Left forelimb (tissue), 1 donor: ENCODE data around the gene CSF2.

Source experiments
- DNase-seq: peaks from one replicate; pipeline ENCODE4 v3.0.0-alpha.2; 2018; ENCODE audit warnings: low spot score

CSF2 gene

DNA sequence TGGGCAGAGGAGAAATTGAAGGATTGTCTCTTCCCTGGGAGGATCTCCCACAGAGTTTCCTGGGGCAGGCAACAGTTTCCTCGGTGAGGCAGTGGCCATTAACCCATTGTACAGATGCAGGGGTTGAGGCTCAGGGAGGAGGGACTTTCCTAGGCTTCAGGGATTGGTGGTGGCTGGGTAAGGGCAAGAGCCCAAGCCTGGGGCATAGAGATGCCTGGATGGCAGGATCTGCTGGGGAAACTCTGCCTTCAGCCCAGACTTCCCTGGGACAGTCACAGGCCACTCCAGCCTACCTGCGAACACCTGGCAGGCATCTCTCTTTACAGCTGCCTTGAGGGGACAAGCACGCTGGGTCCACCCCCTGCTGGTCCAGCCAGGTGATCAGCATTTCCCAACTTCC lies 3.6 kb upstream of the CSF2 start:
- no peak for DNase-seq

DNA sequence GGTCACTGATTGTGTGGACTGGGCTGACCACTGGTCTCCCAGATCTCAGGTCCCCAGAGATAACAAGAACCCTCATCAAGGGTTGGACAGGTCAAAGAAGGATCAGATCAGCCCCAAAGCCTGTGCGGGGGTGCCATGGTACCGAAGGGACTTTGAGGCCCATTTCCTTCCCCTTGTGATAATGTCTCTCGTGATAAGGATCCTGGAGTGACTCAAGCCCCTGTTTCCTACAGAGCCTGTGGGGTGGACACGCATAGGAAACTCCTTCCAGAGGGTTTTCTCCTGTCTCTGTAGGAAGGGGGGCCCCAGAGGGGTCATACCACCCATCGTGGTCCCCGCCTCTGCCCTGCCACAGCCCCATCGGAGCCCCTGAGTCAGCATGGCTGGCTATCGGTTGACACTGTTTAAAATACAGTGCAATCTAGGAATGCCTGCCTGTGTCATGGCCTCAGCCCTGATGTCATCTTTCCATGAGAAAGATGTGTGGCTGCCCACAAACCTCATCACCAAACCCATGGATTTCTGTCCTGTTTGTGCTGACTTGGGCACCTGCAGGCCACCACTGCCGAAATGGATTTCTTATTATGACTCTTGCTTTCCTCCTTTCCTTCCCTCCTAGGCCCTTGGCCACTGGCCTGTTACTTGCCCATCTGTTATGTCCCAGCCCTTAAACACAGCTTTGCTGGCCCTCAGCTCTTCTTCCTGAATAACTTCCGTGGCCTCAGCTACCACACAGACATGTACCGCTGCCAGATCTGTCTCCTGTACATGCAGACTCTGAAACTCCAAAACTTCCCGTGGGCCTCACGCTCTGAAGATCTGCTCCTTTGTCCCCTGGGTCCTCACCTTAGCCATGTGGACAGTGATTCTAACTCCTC lies 2.9 kb upstream of the CSF2 start:
- no peak for DNase-seq

DNA sequence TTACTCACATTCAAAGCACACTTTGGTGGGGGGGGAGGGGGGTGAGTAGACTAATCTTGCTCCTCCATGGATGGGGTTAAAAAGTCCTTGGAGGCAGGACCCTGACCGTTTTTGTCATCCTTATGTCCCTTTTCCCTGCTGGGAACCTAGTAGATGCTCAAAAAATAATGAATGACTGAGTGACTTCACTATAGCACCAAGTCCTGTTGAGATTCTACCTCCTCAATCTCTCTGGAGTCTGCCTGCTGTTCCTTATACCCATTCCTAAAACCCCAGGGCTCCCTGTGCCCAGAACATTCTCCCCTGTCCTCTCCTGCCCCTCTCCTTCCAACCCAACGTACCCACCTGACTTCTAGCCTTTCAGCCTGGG lies 2.3 kb upstream of the CSF2 start:
- DNase-seq = no peak

DNA sequence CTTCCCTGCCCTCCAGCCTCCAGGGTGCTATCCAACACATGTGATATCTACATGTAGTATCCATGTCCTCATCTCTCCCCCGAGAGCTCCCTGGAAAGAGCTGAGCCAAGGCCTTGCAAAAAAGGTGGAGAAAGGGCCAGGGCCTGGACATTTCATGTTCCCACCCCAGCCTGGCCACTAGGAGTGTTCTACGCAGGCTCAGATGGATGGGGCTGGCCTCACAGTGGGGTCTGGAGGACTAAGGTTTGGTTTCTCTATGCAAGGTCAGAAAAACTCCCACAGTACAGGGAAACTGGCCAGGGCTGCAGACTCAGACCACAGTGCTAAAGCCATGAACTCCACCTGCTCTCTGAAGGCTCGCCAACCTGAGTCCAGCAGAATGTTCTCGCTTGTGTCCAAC lies 1.5 kb upstream of the CSF2 start:
- DNase-seq = no peak

DNA sequence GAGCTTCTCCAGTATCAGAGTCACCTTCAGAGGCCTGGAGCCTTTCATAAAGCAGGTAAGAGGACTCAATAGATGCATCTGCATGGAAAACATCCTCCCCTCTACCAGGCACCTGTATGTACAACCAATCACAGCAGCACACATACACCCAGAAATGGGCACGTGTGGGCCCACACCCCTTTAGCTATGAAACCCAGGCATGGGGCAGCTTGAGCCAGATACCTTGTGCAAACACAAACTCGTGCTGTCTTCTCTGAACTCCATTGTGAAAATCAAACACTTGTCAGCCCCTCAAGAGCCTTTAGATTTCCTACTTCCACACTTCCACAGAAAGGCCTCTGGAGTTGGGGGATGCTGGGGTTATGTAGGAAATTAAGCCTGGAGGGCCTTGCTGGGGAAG lies 1.1 kb upstream of the CSF2 start:
- no peak for DNase-seq

DNA sequence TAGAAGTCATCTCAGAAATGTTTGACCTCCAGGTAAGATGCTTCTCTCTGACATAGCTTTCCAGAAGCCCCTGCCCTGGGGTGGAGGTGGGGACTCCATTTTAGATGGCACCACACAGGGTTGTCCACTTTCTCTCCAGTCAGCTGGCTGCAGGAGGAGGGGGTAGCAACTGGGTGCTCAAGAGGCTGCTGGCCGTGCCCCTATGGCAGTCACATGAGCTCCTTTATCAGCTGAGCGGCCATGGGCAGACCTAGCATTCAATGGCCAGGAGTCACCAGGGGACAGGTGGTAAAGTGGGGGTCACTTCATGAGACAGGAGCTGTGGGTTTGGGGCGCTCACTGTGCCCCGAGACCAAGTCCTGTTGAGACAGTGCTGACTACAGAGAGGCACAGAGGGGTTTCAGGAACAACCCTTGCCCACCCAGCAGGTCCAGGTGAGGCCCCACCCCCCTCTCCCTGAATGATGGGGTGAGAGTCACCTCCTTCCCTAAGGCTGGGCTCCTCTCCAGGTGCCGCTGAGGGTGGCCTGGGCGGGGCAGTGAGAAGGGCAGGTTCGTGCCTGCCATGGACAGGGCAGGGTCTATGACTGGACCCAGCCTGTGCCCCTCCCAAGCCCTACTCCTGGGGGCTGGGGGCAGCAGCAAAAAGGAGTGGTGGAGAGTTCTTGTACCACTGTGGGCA lies 642 bp downstream of the CSF2 start:
- no peak for DNase-seq

DNA sequence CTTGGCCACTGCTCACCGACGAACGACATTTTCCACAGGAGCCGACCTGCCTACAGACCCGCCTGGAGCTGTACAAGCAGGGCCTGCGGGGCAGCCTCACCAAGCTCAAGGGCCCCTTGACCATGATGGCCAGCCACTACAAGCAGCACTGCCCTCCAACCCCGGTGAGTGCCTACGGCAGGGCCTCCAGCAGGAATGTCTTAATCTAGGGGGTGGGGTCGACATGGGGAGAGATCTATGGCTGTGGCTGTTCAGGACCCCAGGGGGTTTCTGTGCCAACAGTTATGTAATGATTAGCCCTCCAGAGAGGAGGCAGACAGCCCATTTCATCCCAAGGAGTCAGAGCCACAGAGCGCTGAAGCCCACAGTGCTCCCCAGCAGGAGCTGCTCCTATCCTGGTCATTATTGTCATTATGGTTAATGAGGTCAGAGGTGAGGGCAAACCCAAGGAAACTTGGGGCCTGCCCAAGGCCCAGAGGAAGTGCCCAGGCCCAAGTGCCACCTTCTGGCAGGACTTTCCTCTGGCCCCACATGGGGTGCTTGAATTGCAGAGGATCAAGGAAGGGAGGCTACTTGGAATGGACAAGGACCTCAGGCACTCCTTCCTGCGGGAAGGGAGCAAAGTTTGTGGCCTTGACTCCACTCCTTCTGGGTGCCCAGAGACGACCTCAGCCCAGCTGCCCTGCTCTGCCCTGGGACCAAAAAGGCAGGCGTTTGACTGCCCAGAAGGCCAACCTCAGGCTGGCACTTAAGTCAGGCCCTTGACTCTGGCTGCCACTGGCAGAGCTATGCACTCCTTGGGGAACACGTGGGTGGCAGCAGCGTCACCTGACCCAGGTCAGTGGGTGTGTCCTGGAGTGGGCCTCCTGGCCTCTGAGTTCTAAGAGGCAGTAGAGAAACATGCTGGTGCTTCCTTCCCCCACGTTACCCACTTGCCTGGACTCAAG lies 1.5 kb downstream of the CSF2 start:
- no peak for DNase-seq

DNA sequence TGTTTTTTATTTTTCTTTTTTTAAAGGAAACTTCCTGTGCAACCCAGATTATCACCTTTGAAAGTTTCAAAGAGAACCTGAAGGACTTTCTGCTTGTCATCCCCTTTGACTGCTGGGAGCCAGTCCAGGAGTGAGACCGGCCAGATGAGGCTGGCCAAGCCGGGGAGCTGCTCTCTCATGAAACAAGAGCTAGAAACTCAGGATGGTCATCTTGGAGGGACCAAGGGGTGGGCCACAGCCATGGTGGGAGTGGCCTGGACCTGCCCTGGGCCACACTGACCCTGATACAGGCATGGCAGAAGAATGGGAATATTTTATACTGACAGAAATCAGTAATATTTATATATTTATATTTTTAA lies 2.1 kb downstream of the CSF2 start:
- DNase-seq = no peak

DNA sequence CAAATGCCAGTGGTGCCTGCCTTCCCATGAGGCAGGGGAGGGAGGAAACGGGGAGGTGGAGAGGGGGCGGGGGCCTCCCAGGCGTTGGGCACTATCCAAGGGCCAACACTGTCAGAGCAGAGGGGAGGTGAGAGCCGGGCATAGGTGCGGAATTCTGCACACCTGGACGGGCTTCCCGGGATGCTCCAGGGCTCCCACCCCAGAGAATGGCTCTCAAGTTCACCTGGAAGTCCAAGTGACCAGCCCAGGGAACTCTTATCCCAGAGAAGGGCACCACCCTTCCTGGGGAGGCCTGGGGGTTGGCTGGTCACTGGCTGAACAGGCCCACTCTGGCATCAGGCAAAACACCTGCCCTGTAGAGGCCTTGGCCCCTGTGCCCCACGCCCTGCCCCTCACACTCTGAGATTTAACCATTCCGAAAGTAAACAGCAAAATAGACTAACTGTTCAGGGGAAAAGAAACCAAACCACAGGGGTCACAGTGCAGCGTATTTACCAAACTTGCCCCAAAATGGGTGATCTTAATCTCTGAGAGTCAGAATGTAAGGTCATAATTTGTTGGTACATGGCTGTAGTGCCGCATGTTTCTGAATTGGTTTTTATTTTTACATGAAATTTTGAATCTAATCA lies 2.7 kb downstream of the CSF2 start:
- DNase-seq = no peak

DNA sequence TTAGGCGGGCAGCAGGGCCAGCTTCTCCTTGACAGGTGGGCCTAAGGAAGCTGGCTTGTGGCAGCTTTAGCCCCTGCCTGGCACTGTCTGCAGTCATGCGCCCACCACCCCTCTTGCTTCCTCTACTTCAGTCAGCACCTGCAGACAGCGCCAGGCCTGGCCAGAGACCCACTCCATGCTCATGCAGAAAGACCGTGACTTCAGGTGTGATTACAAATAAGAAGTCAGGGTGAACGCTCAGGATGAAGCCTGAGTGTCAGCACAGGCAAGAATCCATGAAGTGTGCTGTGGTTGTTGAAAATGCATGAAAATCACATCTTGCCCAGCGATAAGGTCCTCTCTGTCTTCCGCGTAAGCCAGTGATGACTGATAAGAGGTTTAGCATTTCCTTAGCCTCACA lies 3.4 kb downstream of the CSF2 start:
- DNase-seq = no peak

DNA sequence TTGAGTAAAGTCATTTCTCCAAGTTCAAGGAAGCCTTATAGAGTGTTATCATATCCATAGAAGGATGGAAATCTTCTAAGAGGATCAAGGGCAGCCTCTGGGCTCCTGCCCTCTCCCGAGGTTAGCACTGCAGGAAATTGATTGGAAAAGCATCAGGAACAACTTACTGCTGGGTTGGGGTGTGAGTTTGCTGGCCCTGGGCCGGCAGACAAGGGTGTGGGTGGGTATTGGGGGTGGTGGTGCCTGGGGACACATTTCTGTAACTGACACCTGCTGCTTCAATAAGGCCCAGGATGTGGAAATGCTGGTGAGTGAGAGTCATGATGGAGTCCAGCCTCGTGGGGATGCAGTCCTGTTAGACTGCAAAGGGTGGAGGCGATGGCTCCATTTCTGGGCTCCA lies 5.5 kb downstream of the CSF2 start:
- DNase-seq = no peak

DNA sequence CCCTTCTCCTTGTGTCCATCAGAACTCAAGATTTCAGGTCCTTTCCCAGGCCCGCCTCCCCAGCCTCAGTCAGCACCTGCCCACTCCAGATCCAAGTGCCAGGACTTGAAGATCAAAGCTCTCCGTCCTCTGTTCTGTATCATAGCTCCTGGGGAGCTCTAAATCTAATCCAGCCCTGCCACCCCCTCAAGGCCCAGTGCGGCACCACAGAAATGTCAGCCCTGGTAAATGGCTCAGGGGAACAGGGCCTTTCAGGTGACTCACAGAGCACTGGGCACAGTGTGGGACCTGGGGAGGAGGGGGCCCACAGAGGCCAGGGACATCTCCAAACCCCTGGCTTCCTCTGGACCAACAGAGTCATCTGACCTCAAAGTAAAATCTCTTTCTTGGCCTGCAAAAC lies 6.0 kb downstream of the CSF2 start:
- no peak for DNase-seq

DNA sequence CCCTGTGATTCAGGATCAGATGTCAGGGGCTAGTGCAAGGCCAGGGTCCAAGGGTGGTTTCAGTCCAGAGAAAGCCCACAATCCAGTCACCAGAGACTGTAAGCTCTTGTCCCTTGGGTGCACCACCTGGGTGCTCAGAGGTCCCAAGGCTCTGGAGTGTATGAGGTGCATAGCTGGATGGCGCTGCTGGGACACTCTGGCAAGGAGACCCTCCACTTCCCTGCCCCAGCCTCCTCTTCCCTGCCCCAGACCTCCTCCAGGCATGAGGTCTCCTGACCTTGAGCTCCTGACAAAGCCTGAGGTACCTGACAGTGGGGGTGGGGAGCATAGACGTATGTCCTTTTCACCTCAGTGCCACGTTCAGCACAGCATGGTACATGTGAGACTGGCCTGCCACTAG lies 7.0 kb downstream of the CSF2 start:
- DNase-seq = no peak

DNA sequence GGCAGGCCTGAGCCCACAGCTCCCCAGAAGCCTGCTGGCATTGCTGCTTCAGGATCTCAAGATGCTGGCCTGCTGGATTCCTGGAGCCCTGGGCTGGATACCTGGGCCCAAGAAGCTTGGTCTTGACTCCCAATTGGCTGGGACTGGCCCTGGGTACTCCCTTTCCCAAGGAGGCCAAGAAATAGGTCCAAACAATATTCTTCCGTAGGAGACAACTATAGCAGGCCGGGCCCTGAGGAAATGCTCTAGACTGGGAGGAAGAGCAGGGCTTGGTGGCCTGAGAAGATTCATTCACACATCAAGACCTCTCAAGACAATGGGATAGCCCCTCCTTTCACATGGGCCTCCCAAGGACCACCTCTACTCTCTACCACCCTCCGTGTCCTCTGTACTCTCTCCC lies 7.9 kb downstream of the CSF2 start:
- DNase-seq = no peak

DNA sequence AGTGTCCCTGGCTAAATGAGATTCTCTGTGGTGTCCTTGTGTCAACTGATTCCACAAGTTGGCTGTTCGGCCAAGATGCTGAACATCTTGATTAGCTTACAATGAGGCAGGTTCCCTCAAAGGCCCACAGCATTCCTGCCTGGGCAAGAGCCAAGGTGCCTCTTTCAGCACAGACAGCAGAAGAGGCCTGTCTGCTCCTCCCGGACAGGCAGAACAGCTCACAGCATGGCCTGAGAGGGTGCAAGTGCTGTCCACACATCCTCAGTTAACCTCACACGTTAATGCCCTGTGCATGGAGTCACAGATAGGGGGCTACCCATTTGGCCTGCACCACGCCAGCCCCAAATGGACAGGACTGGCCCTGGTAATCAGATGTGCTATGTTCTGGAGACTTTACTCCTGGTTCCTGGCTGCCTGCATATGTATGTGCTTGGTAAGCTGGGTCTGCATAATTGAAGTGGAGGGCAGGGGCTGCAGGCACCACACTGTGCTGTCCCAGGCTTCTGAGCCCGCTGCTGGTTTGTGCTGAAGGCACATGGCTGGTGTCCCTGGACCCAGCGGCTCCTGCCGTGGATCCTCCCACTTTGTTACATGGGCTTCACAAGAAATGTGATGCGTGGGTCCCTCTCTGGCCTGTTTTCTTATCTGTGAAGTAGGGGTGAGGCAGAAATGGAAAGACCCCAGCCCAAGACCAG lies 8.9 kb downstream of the CSF2 start:
- DNase-seq = no peak

DNA sequence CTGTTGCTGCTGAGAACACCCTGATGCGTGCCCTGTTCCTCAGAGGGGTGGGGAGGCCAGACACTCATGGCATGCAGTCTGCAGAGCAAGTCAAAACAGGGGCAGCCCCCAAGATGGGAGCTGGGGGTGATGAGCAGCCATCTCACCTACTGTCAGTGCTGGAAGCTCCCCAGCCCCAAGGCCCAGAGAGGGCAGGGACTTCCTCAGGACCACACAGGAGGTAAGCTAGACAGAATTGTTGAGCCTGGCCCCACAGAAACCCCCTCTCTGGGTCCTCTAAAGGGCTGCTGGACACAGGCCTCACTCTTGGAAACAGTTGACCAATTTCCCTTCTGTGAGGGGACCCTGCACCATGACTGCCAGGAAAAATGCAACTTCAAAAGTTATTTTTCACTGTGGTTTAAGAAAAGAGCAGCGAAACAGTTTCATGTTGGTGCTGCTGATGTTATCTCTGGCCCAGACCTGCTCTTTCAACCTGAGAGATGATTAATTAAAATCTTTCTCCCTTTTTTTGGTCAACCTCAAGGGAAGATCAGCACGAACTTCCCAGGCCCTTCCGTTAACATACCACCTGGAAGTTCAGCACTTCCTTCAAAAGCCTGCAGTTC lies 9.6 kb downstream of the CSF2 start:
- DNase-seq = no peak

DNA sequence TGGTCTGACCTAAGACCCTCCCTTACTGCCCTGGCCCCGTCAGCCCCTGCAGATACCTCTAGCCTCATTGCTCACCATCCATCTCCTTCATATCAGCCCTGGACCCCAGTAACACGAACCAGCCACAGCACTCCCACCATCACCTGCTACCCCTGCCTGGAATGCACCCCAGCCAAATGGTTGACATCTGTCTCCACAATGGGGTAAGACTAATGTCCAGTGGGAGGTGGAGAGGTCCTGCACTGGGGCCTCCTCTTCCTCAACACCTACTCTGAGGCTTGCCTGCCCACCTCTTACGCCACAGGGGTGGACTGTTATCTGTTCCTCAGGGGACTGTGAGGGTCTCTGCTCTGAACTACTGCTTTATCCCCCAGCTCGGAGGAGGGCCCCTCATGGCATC lies 12.1 kb downstream of the CSF2 start:
- DNase-seq = no peak

DNA sequence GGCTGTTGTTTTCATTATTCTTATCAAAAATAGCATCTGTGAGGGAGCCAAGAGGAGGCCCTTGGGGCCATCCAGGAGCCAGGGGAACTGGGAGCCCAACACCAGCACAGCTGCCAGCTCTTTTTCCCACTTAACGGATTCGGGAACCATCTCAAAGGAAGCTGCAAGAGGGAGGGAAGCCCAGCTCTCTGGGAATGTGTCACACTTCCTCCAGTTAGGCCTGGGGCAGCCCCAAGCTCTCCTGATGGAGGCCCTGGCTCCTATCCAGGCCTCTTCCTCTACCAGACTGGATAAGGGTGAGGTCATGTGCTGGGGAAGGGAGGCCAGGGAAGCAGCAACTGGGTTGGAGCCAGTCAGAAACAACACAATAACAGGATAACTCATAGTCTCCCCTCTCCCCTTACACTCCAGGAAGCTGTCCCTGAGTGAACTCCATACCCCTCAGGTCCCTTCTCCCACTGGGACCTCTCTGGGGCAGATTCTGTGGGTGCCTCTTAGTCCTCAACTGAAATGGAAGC lies 12.7 kb downstream of the CSF2 start:
- no peak for DNase-seq

DNA sequence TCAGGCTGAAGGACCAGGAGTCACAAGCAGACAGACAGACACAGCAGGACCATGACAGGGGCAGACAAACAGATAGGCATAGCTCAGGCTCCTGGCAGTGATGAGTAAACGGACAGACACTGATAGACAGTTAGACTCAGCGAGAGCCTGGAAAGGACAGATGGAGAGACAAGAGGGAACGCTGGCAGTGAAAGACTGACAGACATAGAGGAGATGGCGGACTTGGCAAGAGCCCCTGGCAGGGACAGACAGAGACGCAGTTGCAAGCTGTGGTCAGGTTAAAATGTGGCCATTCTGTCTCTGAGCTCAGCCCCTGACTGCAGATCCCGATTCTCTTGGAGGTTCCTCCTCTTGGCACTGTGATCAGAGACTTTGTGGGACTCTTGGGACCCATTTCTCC lies 13.6 kb downstream of the CSF2 start:
- no peak for DNase-seq

DNA sequence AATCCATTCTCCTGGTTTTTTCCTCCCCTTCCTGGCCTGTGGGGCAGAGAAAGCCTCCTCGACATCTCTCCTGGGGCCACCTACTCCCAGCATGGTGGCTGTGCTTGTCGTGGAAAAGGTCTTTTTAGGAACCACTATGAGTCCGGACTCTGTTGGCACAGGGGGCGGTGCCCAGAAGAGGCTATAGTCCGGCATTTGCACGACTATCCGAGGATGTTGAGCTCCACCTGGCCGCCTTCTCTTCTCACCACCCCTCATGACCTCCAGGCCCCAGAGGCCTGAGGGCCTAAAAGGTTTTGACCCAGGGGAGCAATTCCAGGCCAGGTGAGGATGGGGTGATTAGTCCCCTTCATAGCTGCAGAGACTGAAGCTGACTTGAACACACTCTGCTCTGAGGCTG lies 14.1 kb downstream of the CSF2 start:
- no peak for DNase-seq

DNA sequence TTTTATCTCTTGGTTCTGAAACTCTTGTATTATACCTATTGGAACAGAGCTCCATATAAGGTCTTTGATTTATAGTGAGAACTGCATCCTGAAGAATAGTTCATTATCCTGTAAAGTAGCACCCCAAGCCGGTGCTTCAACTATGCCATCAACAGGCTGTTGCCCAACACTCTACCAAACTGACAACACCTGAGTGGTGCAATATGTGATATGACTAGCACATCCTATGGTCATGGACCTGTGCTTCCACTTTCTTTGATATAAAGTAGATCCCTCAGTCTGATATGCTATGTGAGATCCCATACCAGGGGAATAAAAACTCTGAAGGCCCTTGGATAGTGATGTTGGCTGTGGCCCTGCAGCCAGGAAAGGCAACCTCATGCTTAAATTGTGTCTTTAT lies 15.8 kb downstream of the CSF2 start:
- no peak for DNase-seq
